ENCODE results near the gene DPAGT1.

The DPAGT1 gene

GRCh38 chr11:119108146-119108856 lies 6.6 kb upstream of the DPAGT1 start:
- Histone ChIP-seq H3K4me3 (ENCODE audit: low read depth in 1 of 2, low read length in 2 of 2) (peak overlapping the region; percentile 67 to 89), H3K27ac (ENCODE audit: low read length) (peak overlapping the region; percentile 53), H4K20me1 (ENCODE audit: insufficient read depth, low read length) (peaks cover 9% of the 10 kb centered on the region; the same call in 1 of the 2 replicates), H3K79me2 (ENCODE audit: insufficient read depth, low read length) (peaks cover 44% of the 10 kb centered on the region), H3K9ac (ENCODE audit: low read depth, low read length) (peak overlapping the region; percentile 77), H3K27me3 (ENCODE audit: insufficient read depth, low read length, poor library complexity) (no peaks in the 10 kb centered on the region), H3K9me3 (ENCODE audit: insufficient read depth, low read length, severe bottlenecking) (no peaks in the 10 kb centered on the region), H3K4me2 (ENCODE audit: insufficient read depth, low read length) (peak overlapping the region; percentile 94), H3K36me3 (ENCODE audit: insufficient read depth, low read length) (peaks cover 37% of the 10 kb centered on the region), H2AFZ (ENCODE audit: low read depth, low read length) (peak overlapping the region; percentile 79), H3K4me1 (ENCODE audit: insufficient read depth, low read length) (peaks cover 44% of the 10 kb centered on the region)
- DNase-seq (peak; percentile 65), ATAC-seq (ENCODE audit: insufficient read depth, low read depth) (peak; percentile 65)
- TF ChIP-seq EZH2 (IDR thresholded peaks at IDR 0.05; ENCODE audit: borderline replicate concordance, low read depth, low read length, severe bottlenecking) (no peak), CTCF (IDR thresholded peaks at IDR 0.05; ENCODE audit: borderline replicate concordance, extremely low read depth, low read length, poor library complexity, severe bottlenecking) (no peak)

- peak overlapping the region; percentile 94 for H3K4me2 ChIP-seq (ENCODE audit: insufficient read depth, low read length)
- H3K27ac ChIP-seq (ENCODE audit: low read length) = peak overlapping the region; percentile 53
- peaks cover 50% of the 10 kb centered on the region for H3K4me1 ChIP-seq (ENCODE audit: insufficient read depth, low read length)
- peaks cover 30% of the 10 kb centered on the region for H3K36me3 ChIP-seq (ENCODE audit: insufficient read depth, low read length)
- ATAC-seq (ENCODE audit: insufficient read depth, low read depth) (peak; percentile 44), DNase-seq (no peak)
- peaks cover 9% of the 10 kb centered on the region; the same call in 1 of the 2 replicates for H4K20me1 ChIP-seq (ENCODE audit: insufficient read depth, low read length)
- TF ChIP-seq EZH2 (IDR thresholded peaks at IDR 0.05; ENCODE audit: borderline replicate concordance, low read depth, low read length, severe bottlenecking) = no peak
- TF ChIP-seq CTCF (IDR thresholded peaks at IDR 0.05; ENCODE audit: borderline replicate concordance, extremely low read depth, low read length, poor library complexity, severe bottlenecking) = no peak
- H3K27me3 ChIP-seq (ENCODE audit: insufficient read depth, low read length, poor library complexity) = no peaks in the 10 kb centered on the region
- H2AFZ ChIP-seq (ENCODE audit: low read depth, low read length) = peak overlapping the region; percentile 79
- H3K9ac ChIP-seq (ENCODE audit: low read depth, low read length) = peak overlapping the region; percentile 77
- no peaks in the 10 kb centered on the region for H3K9me3 ChIP-seq (ENCODE audit: insufficient read depth, low read length, severe bottlenecking)
- H3K4me3 ChIP-seq (ENCODE audit: low read depth in 1 of 2, low read length in 2 of 2) = peak overlapping the region; percentile 67 to 89
- peaks cover 50% of the 10 kb centered on the region for H3K79me2 ChIP-seq (ENCODE audit: insufficient read depth, low read length)
Measured at GRCh38 chr11:119107538-119108145, 6.0 kb upstream of the DPAGT1 start.

- Histone ChIP-seq H2AFZ (ENCODE audit: low read depth, low read length) (peak within 1 kb of the TSS; percentile 92), H3K4me2 (ENCODE audit: insufficient read depth, low read length) (peak within 1 kb of the TSS; percentile 94), H3K9ac (ENCODE audit: low read depth, low read length) (peak within 1 kb of the TSS; percentile 77), H3K9me3 (ENCODE audit: insufficient read depth, low read length, severe bottlenecking) (no peaks in the 10 kb centered on the region), H3K4me3 (ENCODE audit: low read depth in 1 of 2, low read length in 2 of 2) (peak within 1 kb of the TSS; percentile 67 to 89), H3K27me3 (ENCODE audit: insufficient read depth, low read length, poor library complexity) (no peaks in the 10 kb centered on the region), H3K36me3 (ENCODE audit: insufficient read depth, low read length) (peaks cover 22% of the 10 kb centered on the region), H3K79me2 (ENCODE audit: insufficient read depth, low read length) (peaks cover 54% of the 10 kb centered on the region), H4K20me1 (ENCODE audit: insufficient read depth, low read length) (peaks cover 9% of the 10 kb centered on the region; the same call in 1 of the 2 replicates), H3K4me1 (ENCODE audit: insufficient read depth, low read length) (peaks cover 51% of the 10 kb centered on the region), H3K27ac (ENCODE audit: low read length) (peak within 1 kb of the TSS; percentile 97)
- ATAC-seq (ENCODE audit: insufficient read depth, low read depth) (peak; percentile 86), DNase-seq (peak; percentile 93)
- TF ChIP-seq CTCF (IDR thresholded peaks at IDR 0.05; ENCODE audit: borderline replicate concordance, extremely low read depth, low read length, poor library complexity, severe bottlenecking) = no peak
- no peak for TF ChIP-seq EZH2 (IDR thresholded peaks at IDR 0.05; ENCODE audit: borderline replicate concordance, low read depth, low read length, severe bottlenecking)
Measured at GRCh38 chr11:119106564-119107537, 5.2 kb upstream of the DPAGT1 start, which contains the start of gene C2CD2L. TSS of gene C2CD2L (plus strand) at chr11:119107344. CDS start at chr11:119107742, 398 bp downstream.

All from DND-41 (cell line).